Lung (tissue), 12 donors: Measurements from ENCODE around the gene PDCD1. TPM values are rescaled to one million over a fixed set of nuclear protein-coding genes. Genes with fewer than 3 reads are reported as not detected.
A peak's percentile ranks its signal among the peaks of the same experiment; 100 is the strongest.

ENCODE experiments used
- ATAC-seq: fragments of 200-7000 bp; cut with Tn5 transposase; one replicate; pipeline ENCODE4 v1.9.1; 2020; ENCODE audit warnings: moderate number of reproducible peaks; ENCODE audit not compliant: insufficient read depth, low FRiP score
- DNase-seq, 3 donors: peaks; one replicate each; pipeline ENCODE4 v3.0.0-alpha.2; 2013 to 2017
- H3K27ac ChIP-seq, 2 donors: one replicate each; pipeline ENCODE4 v1.5.1; 2013; ENCODE audit warnings: mild to moderate bottlenecking in 2 of 2, moderate library complexity in 2 of 2, control low read depth in 1 of 2, inconsistent platforms in 1 of 2, low read depth in 1 of 2, low read length in 1 of 2
- H3K27me3 ChIP-seq, 3 donors: one replicate each; pipeline ENCODE4 v1.5.1; 2013; ENCODE audit warnings: low read length in 2 of 3; ENCODE audit not compliant: control insufficient read depth in 3 of 3, insufficient read depth in 3 of 3
- H3K36me3 ChIP-seq, 4 donors: one replicate each; pipeline ENCODE4 v1.5.1; 2013; ENCODE audit warnings: low read length in 4 of 4, mild to moderate bottlenecking in 1 of 4, moderate library complexity in 1 of 4; ENCODE audit not compliant: control insufficient read depth in 4 of 4, insufficient read depth in 4 of 4
- H3K4me1 ChIP-seq, 5 donors: one replicate each; pipeline ENCODE4 v1.5.1; 2013; ENCODE audit warnings: low read length in 5 of 5, mild to moderate bottlenecking in 2 of 5, moderate library complexity in 1 of 5; ENCODE audit not compliant: control insufficient read depth in 5 of 5, insufficient read depth in 5 of 5
- H3K4me3 ChIP-seq: one replicate; pipeline ENCODE4 v1.5.1; 2013; ENCODE audit warnings: mild to moderate bottlenecking, control low read depth, moderate library complexity
- H3K9ac ChIP-seq, 2 donors: one replicate each; pipeline ENCODE4 v1.5.1; 2013; ENCODE audit warnings: low read length in 2 of 2, control low read depth in 1 of 2; ENCODE audit not compliant: insufficient read depth in 1 of 2
- H3K9me3 ChIP-seq, 4 donors: one replicate each; pipeline ENCODE4 v1.5.1; 2013; ENCODE audit warnings: low read length in 3 of 4, mild to moderate bottlenecking in 1 of 4, moderate library complexity in 1 of 4; ENCODE audit not compliant: control insufficient read depth in 4 of 4, insufficient read depth in 3 of 4
- WGBS, 2 donors: extraction: QIAGEN DNeasy Blood & Tissue Kit; methylation state at CpG; one replicate each; pipeline ENCODE4 v1.1.7; 2013; 5-methylcytosine and 5-hydroxymethylcytosine counted together
- polyA plus RNA-seq, 2 donors: library from polyadenylated mRNA; stranded (reverse); fragments of 200-250 nt; gene quantifications; one replicate each; pipeline ENCODE4 v1.2.1, GENCODE V29; 2013
- total RNA-seq, 2 donors: library from RNA; depleted of rRNA in 1 of 2; stranded (reverse); fragments of >200 nt in 1 of 2; gene quantifications; one replicate each; pipeline ENCODE4 v1.2.1, GENCODE V29; 2014 to 2021
- TF ChIP-seq, protein P1 (sequence below): IDR thresholded peaks from 2 replicates; pipeline ENCODE4 v1.5.1; 2012; ENCODE audit warnings: mild to moderate bottlenecking; ENCODE audit errors: control extremely low read depth, extremely low read depth
- donor health status: control.
- donor health status: control.
- donor health status: Bipolar disorder and iron deficiency.
- donor health status: healthy.
- donor health status: DM: yes; HTN: yes; CAD: no.

Gene PDCD1
- total and polyA plus RNA-seq, 4 donors, result 0.59 to 0.97 (median 0.81) TPM

- WGBS, 2 donors, result 83 to 87% methylated on average over 16 of the region's 16 CpGs
- no peak for DNase-seq
- H3K9me3 ChIP-seq, result peaks cover 0 to 2% (median 0%) of the 10 kb centered on the region in 4 donors
Measured at GRCh38 chr2:241885291-241885945, 26.7 kb upstream of the PDCD1 start.

GRCh38 chr2:241884951-241885290 lies 26.2 kb upstream of the PDCD1 start:
- Histone ChIP-seq H3K27ac (no peak overlapping the region), H3K9ac (no peak overlapping the region), H3K4me3 (no peak overlapping the region), H3K27me3 (no peaks in the 10 kb centered on the region), H3K4me1 (peaks cover 0 to 33% (median 9%) of the 10 kb centered on the region in 5 donors), H3K36me3 (no peaks in the 10 kb centered on the region), H3K9me3 (peaks cover 0 to 2% (median 0%) of the 10 kb centered on the region in 4 donors)
- WGBS, 2 donors, result 96 to 97% methylated on average over 8 of the region's 8 CpGs
- ATAC-seq (no peak), DNase-seq (no peak)
- TF ChIP-seq, protein P1, sequence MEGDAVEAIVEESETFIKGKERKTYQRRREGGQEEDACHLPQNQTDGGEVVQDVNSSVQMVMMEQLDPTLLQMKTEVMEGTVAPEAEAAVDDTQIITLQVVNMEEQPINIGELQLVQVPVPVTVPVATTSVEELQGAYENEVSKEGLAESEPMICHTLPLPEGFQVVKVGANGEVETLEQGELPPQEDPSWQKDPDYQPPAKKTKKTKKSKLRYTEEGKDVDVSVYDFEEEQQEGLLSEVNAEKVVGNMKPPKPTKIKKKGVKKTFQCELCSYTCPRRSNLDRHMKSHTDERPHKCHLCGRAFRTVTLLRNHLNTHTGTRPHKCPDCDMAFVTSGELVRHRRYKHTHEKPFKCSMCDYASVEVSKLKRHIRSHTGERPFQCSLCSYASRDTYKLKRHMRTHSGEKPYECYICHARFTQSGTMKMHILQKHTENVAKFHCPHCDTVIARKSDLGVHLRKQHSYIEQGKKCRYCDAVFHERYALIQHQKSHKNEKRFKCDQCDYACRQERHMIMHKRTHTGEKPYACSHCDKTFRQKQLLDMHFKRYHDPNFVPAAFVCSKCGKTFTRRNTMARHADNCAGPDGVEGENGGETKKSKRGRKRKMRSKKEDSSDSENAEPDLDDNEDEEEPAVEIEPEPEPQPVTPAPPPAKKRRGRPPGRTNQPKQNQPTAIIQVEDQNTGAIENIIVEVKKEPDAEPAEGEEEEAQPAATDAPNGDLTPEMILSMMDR, result no peak

More at GRCh38 chr2:241885291-241885945, 26.7 kb upstream of the PDCD1 start:
- no peak overlapping the region for H3K27ac ChIP-seq
- H3K4me3 ChIP-seq, result no peak overlapping the region
- H3K27me3 ChIP-seq, result no peaks in the 10 kb centered on the region
- TF ChIP-seq, protein P1, result no peak
- H3K36me3 ChIP-seq, result no peaks in the 10 kb centered on the region
- peaks cover 0 to 32% (median 9%) of the 10 kb centered on the region in 5 donors for H3K4me1 ChIP-seq
- no peak overlapping the region for H3K9ac ChIP-seq
- ATAC-seq, result no peak

DNA sequence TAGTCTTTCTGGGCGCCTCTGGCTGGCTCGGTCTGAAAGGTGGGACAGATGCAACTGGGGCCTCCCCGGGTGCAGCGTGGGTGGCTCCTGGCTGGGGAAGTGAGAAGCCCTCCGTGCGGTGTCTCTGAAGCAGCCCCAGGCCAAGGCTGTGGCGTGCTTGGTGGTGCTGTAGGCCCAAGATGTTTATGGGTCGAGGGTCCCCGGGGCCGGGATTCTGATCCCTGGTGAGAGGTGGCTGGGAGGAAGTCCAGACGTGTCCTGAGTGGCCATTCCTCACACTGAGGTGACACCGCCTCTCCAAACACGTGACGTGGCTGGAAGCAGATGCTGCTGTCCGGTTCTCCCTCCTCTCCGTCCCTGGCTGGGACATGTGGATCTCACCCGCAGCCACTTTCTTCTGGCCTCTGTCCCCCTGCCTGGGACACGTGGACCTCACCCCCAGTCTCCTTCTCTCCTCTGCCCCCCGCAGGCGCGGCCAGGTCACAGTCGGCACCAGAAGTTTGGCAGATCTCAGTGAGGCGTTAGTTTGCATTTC lies 23.5 kb upstream of the PDCD1 start:
- H3K27ac ChIP-seq, result peak overlapping the region in 1 of 2 donors; percentile 12
- peaks cover 0 to 33% (median 9%) of the 10 kb centered on the region in 5 donors for H3K4me1 ChIP-seq
- ATAC-seq, result peak; percentile 0
- no peaks in the 10 kb centered on the region for H3K36me3 ChIP-seq
- H3K27me3 ChIP-seq, result no peaks in the 10 kb centered on the region
- 7 to 14% methylated on average over 23 of the region's 23 CpGs for WGBS, 2 donors
- peak overlapping the region in 1 of 2 donors; percentile 32 for H3K9ac ChIP-seq
- DNase-seq, result peak; percentile 47 to 59 (median 55)
- H3K4me3 ChIP-seq, result no peak overlapping the region
- H3K9me3 ChIP-seq, result peaks cover 0 to 1% (median 0%) of the 10 kb centered on the region in 4 donors
- TF ChIP-seq, protein P1, result no peak
